ENCODE data around the gene HOXA5. TPM values are rescaled to one million over a fixed set of nuclear protein-coding genes. Genes with fewer than 3 reads are reported as not detected.

Gene HOXA5
- total and polyA plus RNA-seq, 2 of the 8 experiments (the other 6 are each of a cell fraction or from before 2014, with no cell fraction given) = not detected

DNA sequence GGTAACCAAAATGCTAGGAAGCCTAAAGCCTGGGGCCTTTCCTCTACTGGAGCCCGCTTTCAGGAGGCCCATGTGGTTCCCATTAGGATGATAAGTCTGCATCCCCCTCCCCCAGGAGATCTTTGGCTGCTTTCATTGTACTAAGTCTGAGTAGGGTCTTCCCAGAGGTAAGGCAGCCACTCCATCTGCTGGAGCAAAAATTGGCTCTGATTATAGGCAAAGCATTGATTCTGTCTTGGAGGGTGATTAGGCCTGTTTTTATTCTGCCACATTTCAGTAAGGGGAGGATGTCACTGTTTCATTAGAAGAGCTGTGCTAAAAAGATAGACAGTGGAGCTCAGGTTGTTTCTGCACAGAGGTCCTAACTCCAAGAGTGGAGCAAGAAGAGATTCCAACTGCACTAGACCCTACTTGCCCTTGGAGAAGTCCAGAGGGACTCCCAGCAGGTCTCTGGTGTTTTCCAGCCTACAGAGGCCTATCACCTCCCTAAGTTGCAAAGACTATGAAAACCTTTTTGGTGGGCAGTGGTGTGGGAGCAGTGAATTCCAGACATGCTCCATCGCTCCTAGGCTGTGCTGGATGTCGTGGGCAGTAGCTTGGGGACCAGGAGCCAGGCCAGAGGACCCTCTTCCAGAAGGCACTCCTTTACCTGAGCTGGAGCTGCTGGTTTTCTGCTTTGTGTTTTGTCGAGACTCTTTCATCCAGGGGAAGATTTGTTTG is 33.9 kb downstream of the HOXA5 start:
- H3K9me3 ChIP-seq (ENCODE audit: insufficient read depth in 2 of 2, low read depth in 1 of 2, low read length in 1 of 2) = no peaks in the 10 kb centered on the region
- H2BK15ac ChIP-seq (ENCODE audit: low read length) = no peak overlapping the region; the same call in 1 of the 2 replicates
- H2BK5ac ChIP-seq (ENCODE audit: low read depth, low read length) = no peak overlapping the region
- H3K27me3 ChIP-seq (replicated peaks in 1 of 4; ENCODE audit: control insufficient read depth in 3 of 4, extremely low read depth in 1 of 4, insufficient read depth in 3 of 4, low read length in 3 of 4) = peaks cover 93 to 98% (median 97%) of the 10 kb centered on the region in 4 experiments
- H2BK12ac ChIP-seq (ENCODE audit: low read depth, low read length) = no peak overlapping the region
- H3K56ac ChIP-seq (replicated peaks; ENCODE audit: insufficient read length, low read depth, low read length) = no peak overlapping the region
- 31% methylated on average over 4 of the region's 4 CpGs; no CpG with 5 or more reads in 1 of the 2 experiments for WGBS, 2 experiments (ENCODE audit: extremely low coverage in 1 of 2, insufficient coverage in 1 of 2, insufficient read length in 1 of 2, insufficient replicate concordance in 2 of 2, low coverage in 1 of 2, low lambda C conversion rate in 2 of 2, missing lambda C conversion rate in 1 of 2)
- H2BK20ac ChIP-seq (ENCODE audit: low read length) = no peak overlapping the region
- H3K79me2 ChIP-seq (ENCODE audit: control insufficient read depth in 1 of 2, insufficient read depth in 2 of 2, low read length in 2 of 2) = no peaks in the 10 kb centered on the region
- H3K9ac ChIP-seq (replicated peaks in 1 of 4; ENCODE audit: extremely low read depth in 1 of 4, low read depth in 3 of 4, low read length in 3 of 4) = no peak overlapping the region
- H2BK120ac ChIP-seq (replicated peaks; ENCODE audit: low read depth, low read length) = no peak overlapping the region
- peak overlapping the region in 1 of 2 experiments; percentile 51; a peak in 1 of 4 replicates for H3K4me2 ChIP-seq (ENCODE audit: insufficient read depth in 1 of 2, low read depth in 2 of 2, low read length in 2 of 2)
- H3K23ac ChIP-seq (ENCODE audit: insufficient read length) = no peak overlapping the region
- H4K8ac ChIP-seq (ENCODE audit: extremely low read depth, insufficient read depth, low read length) = no peak overlapping the region
- H3K36me3 ChIP-seq (ENCODE audit: control insufficient read depth in 2 of 4, insufficient read depth in 4 of 4, low read length in 3 of 4) = peaks cover 0 to 3% (median 0%) of the 10 kb centered on the region in 4 experiments; a peak in 2 of 8 replicates
- H3K4me3 ChIP-seq (ENCODE audit: extremely low read depth in 1 of 4, insufficient read depth in 2 of 4, low read depth in 3 of 4, low read length in 4 of 4) = no peak overlapping the region
- no peak overlapping the region for H3K18ac ChIP-seq (ENCODE audit: extremely low read depth, low read length)
- peak; percentile 65; the same call in 1 of the 2 replicates for TF ChIP-seq SUZ12 (IDR thresholded peaks at IDR 0.05; ENCODE audit: low read length)
- TF ChIP-seq RNF2 (IDR thresholded peaks at IDR 0.05; ENCODE audit: borderline replicate concordance, low read depth, low read length, missing control alignments, poor library complexity, severe bottlenecking) = peak; percentile 43
- TF ChIP-seq SIX5 (IDR thresholded peaks at IDR 0.05; ENCODE audit: low read depth, low read length) = no peak
- H3K27ac ChIP-seq (ENCODE audit: low read depth, low read length) = no peak overlapping the region
- FAIRE-seq = no peak
- H4K20me1 ChIP-seq (replicated peaks in 1 of 2; ENCODE audit: control insufficient read depth in 1 of 2, insufficient read depth in 2 of 2, low read length in 2 of 2) = peaks cover 22 to 31% of the 10 kb centered on the region in 2 experiments
- H4K5ac ChIP-seq (ENCODE audit: insufficient read length, low read depth, low read length) = no peak overlapping the region
- no peak overlapping the region for H2AK5ac ChIP-seq (ENCODE audit: low read depth, low read length)
- H4K91ac ChIP-seq (replicated peaks; ENCODE audit: insufficient read length, low read length) = no peak overlapping the region
- POLR2A ChIA-PET (ENCODE audit: partially characterized antibody) = interaction anchor here (1.0 kb wide), 1 partner anchor 12 kb away, joined by 3 read pairs; no protein-coding TSS in a partner anchor
- DNase-seq (ENCODE audit: low read depth in 1 of 2, low spot score in 2 of 2) = no peak
- no peak overlapping the region for H3K14ac ChIP-seq (ENCODE audit: insufficient read length)
- H3K79me1 ChIP-seq (ENCODE audit: low read depth, low read length) = no peaks in the 10 kb centered on the region
- H3K4me1 ChIP-seq (replicated peaks in 1 of 4; ENCODE audit: control insufficient read depth in 3 of 4, insufficient read depth in 4 of 4, low read length in 3 of 4) = peaks cover 0 to 22% (median 8%) of the 10 kb centered on the region in 4 experiments; a peak in 5 of 7 replicates
- H3K23me2 ChIP-seq (ENCODE audit: low read depth, low read length) = no peaks in the 10 kb centered on the region
- H2AFZ ChIP-seq (ENCODE audit: low read length) = no peak overlapping the region
- no peak overlapping the region for H3K4ac ChIP-seq (replicated peaks; ENCODE audit: insufficient read length, low read depth, low read length)
- CTCF ChIA-PET (ENCODE audit: partially characterized antibody) = interaction anchor here (0.6 to 4.1 kb wide), 11 partner anchors 10 to 1410 kb away, joined by 3 to 14 read pairs (median 4); partner anchors contain the start of genes HOXA5 and HOXA7
